Mesenteric fat pad (tissue), 1 donor: ENCODE measurements around the gene CSN3. TPM values are rescaled to one million over a fixed set of nuclear protein-coding genes. Genes with fewer than 3 reads are reported as not detected.
"Not testable (repeated sequence)": the region's sequence is repeated elsewhere in the genome, so short reads cannot be mapped to it uniquely, and the experiment has no call there.

Experiments
- DNase-seq: peaks from one replicate; pipeline ENCODE4 v3.0.0-alpha.2; 2020; ENCODE audit warnings: low spot score
- long read RNA-seq: library from polyadenylated mRNA; unstranded; transcript quantifications from one replicate; pipeline ENCODE4 v2.0.0, GENCODE V29; 2020
- total RNA-seq: library from RNA; stranded (reverse); fragmentation: NEBNext Ultra II Directional; extraction: Animal tissue kit (Norgen Biotek cat#: 25700); gene quantifications from one replicate; pipeline ENCODE4 v1.2.1, GENCODE V29; 2021
- donor health status: DM: yes; HTN: yes; CAD: no.

The CSN3 gene, protein sequence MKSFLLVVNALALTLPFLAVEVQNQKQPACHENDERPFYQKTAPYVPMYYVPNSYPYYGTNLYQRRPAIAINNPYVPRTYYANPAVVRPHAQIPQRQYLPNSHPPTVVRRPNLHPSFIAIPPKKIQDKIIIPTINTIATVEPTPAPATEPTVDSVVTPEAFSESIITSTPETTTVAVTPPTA
- not detected for total RNA-seq
- long read RNA-seq: 0 reads

DNA sequence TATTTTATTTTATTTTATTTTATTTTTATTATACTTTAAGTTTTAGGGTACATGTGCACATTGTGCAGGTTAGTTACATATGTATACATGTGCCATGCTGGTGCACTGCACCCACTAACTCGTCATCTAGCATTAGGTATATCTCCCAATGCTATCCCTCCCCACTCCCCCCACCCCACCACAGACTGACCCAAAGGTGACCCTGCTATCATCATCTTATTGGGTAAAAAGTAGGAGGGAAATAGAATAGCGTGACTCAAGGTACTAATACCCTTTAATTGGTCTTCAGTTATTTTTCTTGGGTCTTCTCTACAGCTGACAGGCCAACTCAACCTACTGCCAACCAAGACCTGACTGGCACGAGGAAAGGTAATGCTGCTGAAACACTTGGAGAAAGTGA, at the start of gene CSN3:
TSS of gene CSN3 (plus strand) at position 301 of the 400 bp plus-strand sequence. CDS start 2,223 bp downstream, outside the sequence.
- not testable (repeated sequence) for DNase-seq

DNA sequence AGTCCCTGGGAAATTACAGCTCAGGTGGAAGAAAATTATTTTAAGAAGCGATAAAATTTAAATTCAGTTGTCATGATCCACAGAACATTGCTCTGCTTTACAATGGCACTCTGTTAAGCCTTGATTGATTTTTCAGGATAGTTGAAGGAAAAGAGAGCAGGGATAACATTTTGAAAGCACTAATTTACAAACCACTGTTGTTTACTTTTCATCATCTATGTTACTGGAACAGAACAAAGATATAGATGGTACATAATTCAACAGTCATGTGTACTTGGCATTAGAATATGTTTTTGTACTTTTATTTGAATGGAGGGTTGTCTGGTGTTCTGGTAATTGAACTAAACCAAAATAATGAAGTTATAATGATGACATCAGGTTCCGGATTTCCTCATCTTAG, 49.5 kb upstream of the CSN3 start:
- DNase-seq: no peak

DNA sequence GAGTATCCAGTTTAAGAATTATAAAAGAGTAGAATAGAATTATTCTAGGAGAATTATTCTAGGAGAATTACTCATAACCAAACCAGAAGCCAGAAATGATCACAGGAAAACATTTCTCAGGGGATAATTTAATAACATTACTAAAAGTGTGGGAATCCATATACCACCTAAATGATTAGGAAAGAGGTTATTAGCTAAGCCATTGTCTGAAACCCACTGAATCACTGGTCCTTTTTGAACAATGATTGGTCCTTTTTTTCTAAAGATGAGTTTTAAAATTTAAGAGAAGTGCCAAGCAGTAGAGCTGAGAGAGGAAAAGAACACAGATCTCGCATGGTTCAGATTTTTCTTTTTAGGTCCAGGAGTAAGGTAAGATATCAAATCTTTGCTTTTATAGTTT, 47.0 kb upstream of the CSN3 start, which contains the start of gene ODAM:
TSS of gene ODAM (plus strand) at position 301 of the 400 bp plus-strand sequence. CDS start 819 bp downstream, outside the sequence.
- no peak for DNase-seq

DNA sequence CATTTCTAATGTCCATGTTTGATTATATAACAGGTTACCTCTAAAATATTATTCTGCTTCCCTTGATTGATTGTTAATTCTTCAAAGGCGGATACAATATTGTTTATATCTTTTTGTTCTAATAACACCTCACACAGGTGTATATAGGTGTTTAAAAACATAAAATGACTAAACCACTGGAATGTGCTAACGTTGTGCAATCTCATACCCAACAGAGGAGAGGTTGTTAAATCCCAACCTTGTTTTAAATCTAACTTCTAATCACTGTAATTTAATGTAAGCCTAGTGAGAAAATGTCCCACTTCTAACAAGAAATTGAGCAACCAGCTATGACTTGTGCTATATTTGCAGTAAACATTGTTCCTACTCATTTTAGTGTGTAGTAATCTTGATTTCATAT, 45.5 kb upstream of the CSN3 start:
- no peak for DNase-seq

DNA sequence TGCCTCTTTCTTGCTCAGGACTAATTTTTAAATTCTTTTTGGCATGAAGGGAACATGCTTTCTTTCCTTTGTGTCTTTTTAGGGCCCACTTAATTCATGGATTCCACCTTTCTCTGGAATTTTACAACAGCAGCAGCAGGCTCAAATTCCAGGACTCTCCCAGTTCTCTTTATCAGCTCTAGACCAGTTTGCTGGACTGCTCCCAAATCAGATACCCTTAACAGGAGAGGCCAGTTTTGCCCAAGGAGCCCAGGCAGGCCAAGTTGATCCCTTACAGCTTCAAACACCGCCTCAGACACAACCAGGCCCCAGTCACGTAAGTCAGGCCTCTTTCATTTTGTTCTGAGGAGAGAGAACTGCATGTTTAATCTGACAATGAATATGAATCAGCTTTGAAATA, 44.6 kb upstream of the CSN3 start:
- no peak for DNase-seq

DNA sequence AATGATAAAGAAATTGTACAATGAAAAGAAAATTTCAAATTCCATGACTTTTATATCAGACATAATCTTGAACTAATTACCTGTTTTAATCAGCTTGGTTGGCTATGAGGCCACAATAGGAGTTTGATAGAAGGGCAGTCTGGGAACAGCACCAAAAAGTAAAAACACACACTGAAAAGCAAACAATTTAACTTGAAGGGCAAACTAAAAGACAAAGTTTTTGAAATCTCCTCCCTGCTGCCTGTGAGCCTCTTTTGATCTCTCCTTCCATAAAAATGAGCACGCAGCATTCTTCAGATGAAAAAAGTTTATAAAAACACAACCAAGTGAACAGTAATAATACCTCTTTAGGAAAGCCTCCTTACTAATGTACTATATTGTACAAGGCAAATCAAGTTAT, 38.8 kb upstream of the CSN3 start:
- DNase-seq: no peak

DNA sequence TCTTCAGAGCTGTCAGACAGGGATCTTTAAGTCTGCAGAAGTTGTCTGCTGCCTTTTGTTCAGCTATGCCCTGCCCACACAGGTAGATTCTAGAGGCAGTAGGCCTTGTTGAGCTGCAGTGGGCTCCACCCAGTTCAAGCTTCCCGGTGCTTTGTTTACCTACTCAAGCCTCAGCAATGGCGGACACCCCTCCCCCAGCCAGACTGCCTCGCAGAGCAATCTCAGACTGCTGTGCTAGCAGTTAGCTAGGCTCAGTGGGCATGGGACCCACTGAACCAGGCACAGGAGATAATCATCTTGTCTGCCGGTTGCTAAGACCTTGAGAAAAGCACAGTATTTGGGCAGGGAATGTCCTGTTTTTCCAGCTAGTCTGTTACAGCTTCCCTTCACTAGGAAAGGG, 29.6 kb upstream of the CSN3 start:
- DNase-seq: not testable (repeated sequence)

DNA sequence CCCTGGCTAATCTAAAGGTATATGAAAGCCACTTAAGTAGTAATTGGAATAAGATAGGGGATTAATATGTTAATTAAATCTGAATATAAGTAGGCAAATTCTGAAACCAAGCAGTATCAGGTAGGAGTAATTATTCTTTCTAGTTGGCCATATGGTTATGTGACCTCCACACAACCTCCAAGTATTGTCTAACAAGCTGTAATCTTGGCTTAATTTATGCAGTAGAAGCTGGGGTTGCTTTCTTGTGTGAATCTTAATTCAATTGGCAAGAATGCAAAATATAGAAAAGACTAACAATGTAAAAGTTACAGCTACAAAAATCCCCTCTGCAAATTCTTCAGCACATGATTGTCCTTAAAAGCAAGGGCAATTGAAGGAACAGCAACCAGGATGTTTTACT, 26.3 kb upstream of the CSN3 start:
- DNase-seq: not testable (repeated sequence)

DNA sequence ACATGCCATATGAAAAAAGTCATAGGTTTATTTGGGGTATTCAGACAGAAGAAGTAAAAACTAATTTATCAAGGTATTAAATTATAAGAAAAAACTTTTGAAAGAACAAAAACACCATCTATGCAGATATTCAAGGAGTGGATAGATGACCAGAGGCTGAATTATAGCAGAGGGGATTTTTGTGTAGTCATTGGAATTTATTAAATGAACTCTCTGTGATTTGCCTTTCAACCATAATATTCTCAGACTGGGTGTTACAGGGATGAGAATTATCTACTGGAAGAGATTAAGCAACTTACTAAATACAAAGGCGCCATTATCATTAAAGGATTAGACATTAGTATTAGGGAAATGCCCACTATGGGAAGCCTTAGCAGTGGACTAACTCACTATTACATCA, 25.8 kb upstream of the CSN3 start:
- not testable (repeated sequence) for DNase-seq

DNA sequence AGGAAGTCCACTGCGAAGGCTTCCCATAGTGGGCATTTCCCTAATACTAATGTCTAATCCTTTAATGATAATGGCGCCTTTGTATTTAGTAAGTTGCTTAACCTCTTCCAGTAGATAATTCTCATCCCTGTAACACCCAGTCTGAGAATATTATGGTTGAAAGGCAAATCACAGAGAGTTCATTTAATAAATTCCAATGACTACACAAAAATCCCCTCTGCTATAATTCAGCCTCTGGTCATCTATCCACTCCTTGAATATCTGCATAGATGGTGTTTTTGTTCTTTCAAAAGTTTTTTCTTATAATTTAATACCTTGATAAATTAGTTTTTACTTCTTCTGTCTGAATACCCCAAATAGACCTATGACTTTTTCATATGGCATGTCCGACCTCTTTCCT, 21.0 kb upstream of the CSN3 start:
- not testable (repeated sequence) for DNase-seq

DNA sequence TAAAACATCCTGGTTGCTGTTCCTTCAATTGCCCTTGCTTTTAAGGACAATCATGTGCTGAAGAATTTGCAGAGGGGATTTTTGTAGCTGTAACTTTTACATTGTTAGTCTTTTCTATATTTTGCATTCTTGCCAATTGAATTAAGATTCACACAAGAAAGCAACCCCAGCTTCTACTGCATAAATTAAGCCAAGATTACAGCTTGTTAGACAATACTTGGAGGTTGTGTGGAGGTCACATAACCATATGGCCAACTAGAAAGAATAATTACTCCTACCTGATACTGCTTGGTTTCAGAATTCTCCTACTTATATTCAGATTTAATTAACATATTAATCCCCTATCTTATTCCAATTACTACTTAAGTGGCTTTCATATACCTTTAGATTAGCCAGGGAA, 20.6 kb upstream of the CSN3 start:
- not testable (repeated sequence) for DNase-seq

DNA sequence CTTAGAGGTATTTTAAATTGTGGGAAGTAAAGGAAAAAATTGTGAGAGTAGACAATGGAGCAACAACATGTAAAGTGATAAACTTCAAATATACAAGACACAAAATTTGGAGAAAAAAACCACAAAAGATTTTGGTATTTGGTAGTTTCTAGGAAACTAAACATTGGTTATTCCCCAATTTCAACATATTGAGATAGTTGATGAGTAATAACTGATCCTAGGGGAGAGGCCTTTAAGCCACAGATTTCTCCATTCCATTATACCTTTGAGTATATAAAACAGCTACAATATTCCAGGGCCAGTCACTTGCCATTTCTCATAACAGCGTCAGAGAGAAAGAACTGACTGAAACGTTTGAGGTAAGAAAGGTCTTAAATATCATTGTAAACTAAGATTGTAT, 16.6 kb upstream of the CSN3 start, which contains the start of gene FDCSP:
TSS of gene FDCSP (plus strand) at position 301 of the 400 bp plus-strand sequence. CDS start 5,071 bp downstream, outside the sequence.
- DNase-seq: no peak

DNA sequence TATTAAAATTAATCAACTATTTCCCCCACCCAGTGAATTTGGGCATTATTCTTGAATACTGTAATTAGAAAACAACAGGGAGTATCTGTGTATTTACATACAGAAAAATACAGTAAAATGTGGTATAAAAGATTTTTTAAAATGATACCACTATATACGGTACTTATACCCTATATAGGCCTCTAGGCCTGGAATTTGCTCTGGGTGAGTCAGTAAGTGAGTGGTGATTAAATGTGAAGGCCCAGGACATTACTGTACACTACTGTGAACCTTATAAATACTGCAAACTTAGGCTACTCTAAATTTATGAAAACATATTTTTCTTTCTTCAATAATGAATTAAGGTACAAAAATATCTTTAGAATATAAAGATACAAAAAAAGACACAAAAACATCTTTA, 6.3 kb upstream of the CSN3 start:
- DNase-seq: no peak

DNA sequence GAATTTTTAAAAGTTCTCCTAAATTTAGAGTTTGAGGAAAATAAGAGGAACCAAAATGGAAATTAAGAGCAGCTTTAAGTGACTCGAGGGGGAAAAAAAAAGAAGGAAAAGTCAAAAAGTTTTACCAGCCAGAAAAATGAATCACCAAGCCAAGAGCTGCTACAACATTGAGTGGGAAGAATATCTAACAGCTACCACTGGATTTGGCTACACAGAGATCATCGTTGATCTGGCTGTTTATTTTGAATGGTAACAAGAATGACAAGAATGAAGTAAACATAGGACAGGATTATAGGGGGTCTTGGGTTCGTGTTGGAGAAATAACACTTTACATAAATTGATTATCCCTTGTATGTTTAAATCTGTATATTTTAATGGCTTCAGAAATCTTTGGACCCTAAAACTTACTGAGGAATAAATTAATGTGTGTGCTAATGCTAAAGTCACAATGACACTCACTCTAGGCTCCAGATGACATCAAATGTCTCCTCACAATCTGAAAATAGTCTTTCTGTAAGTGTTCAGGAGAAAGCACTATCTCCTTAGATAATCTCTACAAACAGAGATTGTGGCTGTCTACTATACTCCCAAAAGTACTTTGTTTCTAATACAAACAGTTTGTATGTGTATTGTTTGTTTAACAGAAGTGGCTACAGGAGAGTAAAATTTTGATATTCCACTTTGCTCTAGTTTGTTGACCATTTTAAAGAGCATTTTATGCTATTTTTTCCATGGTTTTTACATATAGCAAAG, 3.1 kb upstream of the CSN3 start:
- no peak for DNase-seq

DNA sequence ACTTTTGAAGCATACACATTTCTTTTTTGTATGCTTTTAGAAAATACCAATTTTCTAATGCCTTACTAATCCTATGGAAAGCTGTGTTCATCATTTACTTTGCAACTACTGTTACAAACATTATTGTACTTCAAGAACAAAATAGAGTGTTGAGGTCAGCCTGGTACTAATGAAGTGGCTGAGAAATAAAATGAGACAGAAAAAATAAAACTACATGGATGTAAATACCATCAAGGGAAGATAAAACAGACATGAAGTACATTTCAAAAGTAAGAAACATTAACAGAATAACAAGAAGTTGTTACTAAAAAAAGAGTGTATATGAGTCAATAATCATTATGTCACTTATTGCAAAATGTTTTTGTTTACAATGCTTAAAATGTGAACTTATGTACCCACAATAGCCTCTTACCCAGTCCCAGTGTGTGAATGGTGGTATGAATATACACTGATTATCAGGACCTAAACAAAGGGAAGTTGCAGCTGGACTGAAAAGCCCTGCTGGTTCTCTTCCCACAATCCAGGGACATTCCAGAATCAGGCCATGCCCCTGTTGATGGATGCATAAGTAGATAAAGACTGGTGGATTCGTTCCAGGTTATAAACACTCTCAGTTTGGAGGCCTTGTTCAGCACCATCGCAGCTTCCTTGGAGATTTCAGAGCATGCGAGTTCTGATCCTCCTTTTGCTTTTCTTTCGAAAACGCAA, 2.4 kb upstream of the CSN3 start:
- no peak for DNase-seq

DNA sequence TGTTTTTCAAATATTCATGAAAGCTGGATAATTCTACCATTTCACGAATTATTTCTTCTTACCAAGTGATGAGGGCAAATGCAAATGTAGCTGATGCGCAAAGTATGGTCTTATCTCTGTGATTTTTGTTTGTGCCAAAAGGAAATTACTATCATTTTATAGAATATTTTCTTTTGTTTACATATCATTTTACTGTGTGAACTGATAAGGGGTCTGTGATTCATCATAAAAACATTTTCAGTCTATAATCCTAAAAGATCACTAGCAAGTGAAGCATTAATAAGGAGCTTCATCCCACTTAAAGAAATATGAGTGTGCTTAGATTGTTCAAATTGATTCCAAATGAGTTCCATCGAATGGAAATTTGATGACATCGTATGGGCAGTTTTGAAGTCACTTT, 694 bp downstream of the CSN3 start:
- no peak for DNase-seq

DNA sequence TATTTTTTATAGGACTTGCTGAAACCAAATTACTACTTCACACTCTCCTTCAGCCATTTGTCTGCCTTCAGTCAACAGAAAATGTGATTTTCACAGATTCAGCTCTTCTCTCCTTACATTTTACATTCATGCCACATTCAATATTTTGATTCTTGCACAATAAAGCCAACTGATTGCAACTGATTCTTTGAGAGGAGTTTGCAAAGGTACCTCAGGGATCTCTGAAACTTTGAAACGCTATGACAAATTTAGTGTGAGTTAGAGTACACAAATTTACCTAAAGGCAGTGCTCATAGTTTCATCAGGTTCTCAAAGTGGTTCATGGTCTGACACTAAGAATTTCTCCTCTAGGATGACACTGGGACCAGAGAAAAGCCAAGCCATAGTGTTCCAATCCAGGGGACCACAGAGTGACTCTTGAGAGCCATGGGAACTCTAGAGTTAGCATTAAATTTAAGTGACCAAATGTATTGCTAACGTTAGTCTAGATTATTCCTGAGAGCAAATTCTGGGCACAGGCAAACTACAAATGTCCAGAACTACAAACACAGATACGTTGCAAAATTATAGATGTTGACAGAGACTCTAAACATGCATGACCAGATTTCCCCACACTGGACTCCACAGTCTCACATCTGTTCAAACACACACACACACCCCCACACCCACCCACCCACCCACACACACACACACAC, 9.0 kb downstream of the CSN3 start:
- DNase-seq: no peak

DNA sequence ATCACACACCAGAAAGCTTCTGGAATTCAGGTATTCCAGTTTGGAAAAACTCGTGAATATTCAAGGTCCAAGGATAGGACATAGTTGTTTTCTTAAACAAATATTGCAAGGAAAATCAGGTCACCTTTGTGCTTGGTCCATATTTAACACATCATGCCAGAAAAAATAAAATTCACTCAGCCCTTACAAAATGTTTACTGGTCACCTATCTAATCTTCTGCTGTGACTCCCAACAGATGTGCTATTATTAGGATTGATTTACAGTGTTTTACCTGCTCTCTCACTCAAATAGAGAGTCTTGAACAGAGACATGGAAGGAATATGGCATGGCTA, 9.5 kb downstream of the CSN3 start:
- no peak for DNase-seq

DNA sequence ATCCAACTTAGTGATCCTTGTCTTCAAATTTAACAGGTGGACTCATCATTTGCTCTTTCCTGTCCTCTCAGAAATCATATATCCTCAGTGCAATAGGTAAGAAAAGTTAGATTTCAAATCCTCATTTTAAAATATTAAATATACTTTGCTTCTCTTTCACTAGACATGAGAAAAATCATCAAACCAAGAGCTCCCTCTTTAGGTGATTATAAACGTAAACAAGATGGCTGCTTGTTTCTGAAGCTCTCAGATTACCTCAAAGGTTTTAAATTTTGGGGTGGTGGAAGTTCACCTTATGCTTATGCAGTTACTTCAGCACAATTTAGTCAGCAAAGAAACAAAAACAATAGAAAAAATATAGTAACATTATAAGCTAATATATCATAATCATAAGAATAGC, 27.3 kb downstream of the CSN3 start:
- DNase-seq: no peak

DNA sequence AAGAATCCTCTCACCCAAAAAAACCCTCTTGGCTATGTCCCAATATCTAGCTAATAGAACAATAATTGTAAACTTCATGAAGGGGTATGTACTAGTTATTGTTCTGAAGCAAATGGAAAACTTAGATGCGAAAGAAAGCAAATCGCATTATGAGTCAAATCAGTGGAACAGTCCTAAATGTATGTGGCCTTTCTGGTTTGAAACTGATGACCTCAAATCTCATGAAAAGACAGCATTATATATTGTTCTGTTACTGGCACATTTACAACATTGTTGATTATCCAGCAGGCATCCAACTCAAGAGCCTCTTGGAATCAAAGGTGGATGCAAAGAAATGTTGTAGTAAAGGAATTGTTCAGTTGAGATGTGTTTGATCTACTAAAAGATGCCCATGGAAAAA, 34.7 kb downstream of the CSN3 start:
- DNase-seq: no peak

DNA sequence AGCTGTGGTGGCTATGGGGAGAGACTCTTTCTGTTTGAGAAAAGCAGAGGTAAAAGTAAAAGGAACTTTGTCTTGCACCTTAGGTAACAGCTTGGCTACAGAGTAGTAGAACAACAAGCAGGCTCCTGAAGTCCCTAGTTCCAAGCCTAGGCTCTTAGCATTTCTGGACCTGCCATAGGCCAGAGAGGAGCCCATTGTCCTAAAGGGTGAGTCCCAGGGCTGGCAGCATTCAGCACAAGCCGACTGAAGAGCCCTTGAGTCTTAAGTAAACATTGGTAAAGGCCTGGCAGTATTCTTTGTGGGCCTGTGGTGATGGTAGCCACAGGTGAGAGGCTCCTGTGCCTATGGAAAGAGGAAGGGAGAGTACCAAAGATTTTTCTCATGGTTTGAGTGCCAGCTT, 38.2 kb downstream of the CSN3 start:
- no peak for DNase-seq

DNA sequence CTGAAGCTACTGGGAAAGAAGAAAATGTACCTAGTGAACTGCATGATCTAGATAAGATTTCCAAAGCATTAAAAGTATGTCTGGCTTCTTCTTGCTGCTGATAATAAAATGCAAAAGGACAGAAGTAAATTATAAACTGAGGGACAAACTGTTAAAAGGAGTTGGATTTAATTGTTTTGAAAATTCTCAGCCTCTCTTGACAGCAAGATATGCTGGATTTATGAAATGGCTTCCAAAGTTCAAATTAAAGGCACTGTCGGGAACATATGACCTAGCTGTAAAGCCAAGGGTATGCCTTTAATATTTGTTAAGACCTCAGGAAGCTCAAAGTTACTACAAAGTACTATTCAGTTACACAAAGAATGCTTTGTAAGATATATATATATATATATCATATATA, 46.3 kb downstream of the CSN3 start:
- no peak for DNase-seq
